ENCODE data around the gene SUSD6.

The SUSD6 gene

GRCh38 chr14:69684461-69685217 lies 73.2 kb downstream of the SUSD6 start:
- Histone ChIP-seq H3K9me3 (replicated peaks; ENCODE audit: insufficient read depth, low read length) (no peaks in the 10 kb centered on the region), H3K27ac (ENCODE audit: low read length) (no peak overlapping the region), H4K20me1 (ENCODE audit: insufficient read depth, low read length) (no peaks in the 10 kb centered on the region), H3K79me2 (ENCODE audit: low read length) (peaks cover 72% of the 10 kb centered on the region), H3K4me1 (ENCODE audit: low read length) (peaks cover 10% of the 10 kb centered on the region; the same call in 1 of the 2 replicates), H3K9ac (ENCODE audit: low read length) (no peak overlapping the region), H3K9me2 (replicated peaks; ENCODE audit: insufficient read depth, low read length) (no peaks in the 10 kb centered on the region), H3K4me2 (ENCODE audit: low read depth, low read length) (no peak overlapping the region), H3K27me3 (replicated peaks; ENCODE audit: insufficient read depth, low read length) (no peaks in the 10 kb centered on the region), H3K36me3 (replicated peaks; ENCODE audit: insufficient read depth, low read length) (no peaks in the 10 kb centered on the region), H3F3A (ENCODE audit: insufficient read depth, low read length) (no peaks in the 10 kb centered on the region), H2AFZ (ENCODE audit: low read length) (no peak overlapping the region), H3K4me3 (ENCODE audit: low read length) (no peak overlapping the region)
- no peak for DNase-seq
- TF ChIP-seq CTCF (IDR thresholded peaks at IDR 0.05; ENCODE audit: low read length) (no peak), EZH2phosphoT487 (IDR thresholded peaks at IDR 0.05; ENCODE audit: low read length) (no peak), EZH2 (optimal IDR thresholded peaks at IDR 0.05; ENCODE audit: low read depth, low read length) (no peak)

GRCh38 chr14:69685218-69685616 lies 73.8 kb downstream of the SUSD6 start:
- Histone ChIP-seq H3K79me2 (ENCODE audit: low read length) (peaks cover 71% of the 10 kb centered on the region), H3F3A (ENCODE audit: insufficient read depth, low read length) (no peaks in the 10 kb centered on the region), H4K20me1 (ENCODE audit: insufficient read depth, low read length) (no peaks in the 10 kb centered on the region), H3K4me3 (ENCODE audit: low read length) (no peak overlapping the region), H3K27me3 (replicated peaks; ENCODE audit: insufficient read depth, low read length) (no peaks in the 10 kb centered on the region), H3K4me1 (ENCODE audit: low read length) (peaks cover 10% of the 10 kb centered on the region; the same call in 1 of the 2 replicates), H3K9ac (ENCODE audit: low read length) (no peak overlapping the region), H3K4me2 (ENCODE audit: low read depth, low read length) (no peak overlapping the region), H3K27ac (ENCODE audit: low read length) (no peak overlapping the region), H3K36me3 (replicated peaks; ENCODE audit: insufficient read depth, low read length) (no peaks in the 10 kb centered on the region), H2AFZ (ENCODE audit: low read length) (no peak overlapping the region), H3K9me3 (replicated peaks; ENCODE audit: insufficient read depth, low read length) (no peaks in the 10 kb centered on the region), H3K9me2 (replicated peaks; ENCODE audit: insufficient read depth, low read length) (no peaks in the 10 kb centered on the region)
- TF ChIP-seq EZH2phosphoT487 (IDR thresholded peaks at IDR 0.05; ENCODE audit: low read length): no peak
- TF ChIP-seq CTCF (IDR thresholded peaks at IDR 0.05; ENCODE audit: low read length): no peak
- TF ChIP-seq EZH2 (optimal IDR thresholded peaks at IDR 0.05; ENCODE audit: low read depth, low read length): no peak
- DNase-seq: no peak

- no peaks in the 10 kb centered on the region for H4K20me1 ChIP-seq (ENCODE audit: insufficient read depth, low read length)
- H3K36me3 ChIP-seq (replicated peaks; ENCODE audit: insufficient read depth, low read length): no peaks in the 10 kb centered on the region
- no peak overlapping the region for H3K4me3 ChIP-seq (ENCODE audit: low read length)
- no peak overlapping the region for H3K4me2 ChIP-seq (ENCODE audit: low read depth, low read length)
- DNase-seq: no peak
- no peak overlapping the region for H3K9ac ChIP-seq (ENCODE audit: low read length)
- H3F3A ChIP-seq (ENCODE audit: insufficient read depth, low read length): no peaks in the 10 kb centered on the region
- no peak overlapping the region for H2AFZ ChIP-seq (ENCODE audit: low read length)
- peaks cover 71% of the 10 kb centered on the region for H3K79me2 ChIP-seq (ENCODE audit: low read length)
- TF ChIP-seq CTCF (IDR thresholded peaks at IDR 0.05; ENCODE audit: low read length) (no peak), EZH2 (optimal IDR thresholded peaks at IDR 0.05; ENCODE audit: low read depth, low read length) (no peak)
- H3K4me1 ChIP-seq (ENCODE audit: low read length): peaks cover 10% of the 10 kb centered on the region; the same call in 1 of the 2 replicates
- H3K27ac ChIP-seq (ENCODE audit: low read length): no peak overlapping the region
- no peaks in the 10 kb centered on the region for H3K9me3 ChIP-seq (replicated peaks; ENCODE audit: insufficient read depth, low read length)
- H3K9me2 ChIP-seq (replicated peaks; ENCODE audit: insufficient read depth, low read length): no peaks in the 10 kb centered on the region
- no peaks in the 10 kb centered on the region for H3K27me3 ChIP-seq (replicated peaks; ENCODE audit: insufficient read depth, low read length)
These were observed 74.3 kb downstream of the SUSD6 start for GRCh38 chr14:69685716-69686115.

Measured in MM.1S (cell line).